ENCODE results near the gene XRCC4.

The XRCC4 gene

GRCh38 chr5:83077662-83078261, 415 bp downstream of the XRCC4 start:
- no peak for TF ChIP-seq SUZ12 (IDR thresholded peaks at IDR 0.05)
- TF ChIP-seq SP1 (IDR thresholded peaks at IDR 0.05): no peak
- TF ChIP-seq ARNT (IDR thresholded peaks at IDR 0.05): no peak
- TF ChIP-seq TARDBP (IDR thresholded peaks at IDR 0.05): no peak
- POLR2A ChIA-PET: interaction anchor here (0.7 to 2.4 kb wide), 13 partner anchors 8 to 394 kb away, joined by 3 to 11 read pairs (median 3); partner anchors contain the start of gene VCAN
- CTCF ChIA-PET: interaction anchor here (0.6 kb wide), 1 partner anchor 14 kb away, joined by 3 read pairs; no protein-coding TSS in a partner anchor
- peak; percentile 15 for DNase-seq (ENCODE audit: extremely low spot score)

DNA sequence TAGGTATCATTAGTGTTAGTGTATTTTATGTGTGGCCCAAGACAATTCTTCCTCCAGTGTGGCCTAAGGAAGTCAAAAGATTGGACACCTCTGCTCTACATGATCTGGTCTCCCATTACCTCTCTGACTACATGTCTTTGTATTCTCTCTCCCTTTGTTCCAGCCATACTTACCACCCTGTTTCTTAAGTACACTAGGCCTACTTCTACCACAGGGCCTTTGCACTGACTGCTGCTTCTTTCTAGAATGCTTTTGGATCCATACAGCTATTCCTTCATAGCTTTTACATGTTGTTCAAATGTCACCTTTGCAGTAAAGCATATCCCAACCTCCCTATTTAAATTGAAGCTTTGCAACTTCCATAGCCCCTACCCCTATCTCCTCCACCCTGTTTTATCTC, 5.4 kb downstream of the XRCC4 start:
- DNase-seq (ENCODE audit: extremely low spot score): no peak
- CTCF ChIA-PET: no interaction called here
- POLR2A ChIA-PET: no interaction called here
- TF ChIP-seq L3MBTL2 (conservative IDR thresholded peaks at IDR 0.05): no peak
- TF ChIP-seq ELF4 (IDR thresholded peaks at IDR 0.05): no peak
- TF ChIP-seq FOXM1 (IDR thresholded peaks at IDR 0.05; ENCODE audit: borderline replicate concordance): no peak
- no peak for TF ChIP-seq FOXA1 (IDR thresholded peaks at IDR 0.05)
- TF ChIP-seq CTBP1 (IDR thresholded peaks at IDR 0.05; ENCODE audit: borderline replicate concordance): no peak
- no peak for TF ChIP-seq BHLHE40 (IDR thresholded peaks at IDR 0.05; ENCODE audit: borderline replicate concordance)
- no peak for TF ChIP-seq SUZ12 (IDR thresholded peaks at IDR 0.05)
- no peak for TF ChIP-seq PKNOX1 (IDR thresholded peaks at IDR 0.05)
- no peak for TF ChIP-seq FOXK2 (IDR thresholded peaks at IDR 0.05)
- TF ChIP-seq NFRKB (IDR thresholded peaks at IDR 0.05): no peak
- TF ChIP-seq SP1 (IDR thresholded peaks at IDR 0.05): no peak
- TF ChIP-seq LEF1 (IDR thresholded peaks at IDR 0.05; ENCODE audit: borderline replicate concordance): no peak
- TF ChIP-seq HDGF (IDR thresholded peaks at IDR 0.05; ENCODE audit: borderline replicate concordance): no peak
- TF ChIP-seq ZNF384 (IDR thresholded peaks at IDR 0.05): no peak

DNA sequence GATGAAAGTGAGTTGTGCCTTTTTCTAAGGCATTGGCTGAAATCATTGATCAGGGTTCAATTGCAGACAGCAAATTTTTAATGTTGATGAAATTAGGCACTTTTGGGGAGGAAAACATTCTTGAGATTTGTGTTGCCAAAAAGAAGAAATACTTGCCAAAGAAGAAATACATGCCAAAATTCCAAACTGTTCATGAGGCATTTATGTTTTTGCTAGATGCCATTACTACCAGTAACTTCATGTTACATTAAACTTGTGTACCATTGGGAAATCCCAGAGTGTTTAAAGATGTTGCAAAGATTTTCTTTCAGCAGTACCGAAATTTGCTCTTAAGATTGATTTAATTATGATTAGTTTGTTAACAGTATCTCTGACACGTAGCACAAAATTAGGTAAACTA, 7.0 kb downstream of the XRCC4 start:
- no peak for TF ChIP-seq LEF1 (IDR thresholded peaks at IDR 0.05; ENCODE audit: borderline replicate concordance)
- TF ChIP-seq SP1 (IDR thresholded peaks at IDR 0.05): no peak
- TF ChIP-seq L3MBTL2 (conservative IDR thresholded peaks at IDR 0.05): no peak
- no peak for TF ChIP-seq FOXK2 (IDR thresholded peaks at IDR 0.05)
- TF ChIP-seq CTBP1 (IDR thresholded peaks at IDR 0.05; ENCODE audit: borderline replicate concordance): no peak
- no peak for TF ChIP-seq SUZ12 (IDR thresholded peaks at IDR 0.05)
- TF ChIP-seq HDGF (IDR thresholded peaks at IDR 0.05; ENCODE audit: borderline replicate concordance): no peak
- TF ChIP-seq BHLHE40 (IDR thresholded peaks at IDR 0.05; ENCODE audit: borderline replicate concordance): no peak
- TF ChIP-seq FOXM1 (IDR thresholded peaks at IDR 0.05; ENCODE audit: borderline replicate concordance): no peak
- no peak for TF ChIP-seq PKNOX1 (IDR thresholded peaks at IDR 0.05)
- TF ChIP-seq ELF4 (IDR thresholded peaks at IDR 0.05): no peak
- TF ChIP-seq ARNT (IDR thresholded peaks at IDR 0.05): no peak
- TF ChIP-seq ZNF384 (IDR thresholded peaks at IDR 0.05): no peak
- no peak for TF ChIP-seq NFRKB (IDR thresholded peaks at IDR 0.05)
- no peak for TF ChIP-seq FOXA1 (IDR thresholded peaks at IDR 0.05)
- TF ChIP-seq TARDBP (IDR thresholded peaks at IDR 0.05): no peak
- POLR2A ChIA-PET: no interaction called here
- DNase-seq (ENCODE audit: extremely low spot score): no peak
- CTCF ChIA-PET: no interaction called here

DNA sequence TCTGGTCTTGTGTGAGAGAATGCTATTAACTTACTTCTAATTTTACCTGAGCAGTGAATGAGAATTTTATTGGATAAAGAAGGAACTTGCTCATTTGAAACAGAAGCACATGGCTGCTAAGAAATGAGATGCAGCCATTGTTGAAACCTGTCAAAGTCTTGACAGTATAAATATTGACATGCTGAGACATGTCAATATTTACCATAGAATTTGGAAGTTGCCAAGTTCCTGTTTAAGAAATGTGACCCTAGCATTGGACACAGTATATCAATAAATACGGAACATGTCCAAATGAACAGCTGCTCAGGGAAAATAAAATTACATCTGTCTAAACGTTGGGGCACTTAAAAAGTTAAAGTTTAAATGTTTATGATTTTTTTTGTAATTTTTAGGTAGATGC, 7.8 kb downstream of the XRCC4 start:
- CTCF ChIA-PET: interaction anchor here (0.6 kb wide), 2 partner anchors 12 to 104 kb away, joined by 3 read pairs; no protein-coding TSS in a partner anchor
- POLR2A ChIA-PET: interaction anchor here (1.1 kb wide), 1 partner anchor 9 kb away, joined by 4 read pairs; no protein-coding TSS in a partner anchor
- TF ChIP-seq PKNOX1 (IDR thresholded peaks at IDR 0.05) (no peak), FOXK2 (IDR thresholded peaks at IDR 0.05) (no peak), ARNT (IDR thresholded peaks at IDR 0.05) (no peak), SP1 (IDR thresholded peaks at IDR 0.05) (no peak), L3MBTL2 (conservative IDR thresholded peaks at IDR 0.05) (no peak), ELF4 (IDR thresholded peaks at IDR 0.05) (no peak)
- no peak for DNase-seq (ENCODE audit: extremely low spot score)

DNA sequence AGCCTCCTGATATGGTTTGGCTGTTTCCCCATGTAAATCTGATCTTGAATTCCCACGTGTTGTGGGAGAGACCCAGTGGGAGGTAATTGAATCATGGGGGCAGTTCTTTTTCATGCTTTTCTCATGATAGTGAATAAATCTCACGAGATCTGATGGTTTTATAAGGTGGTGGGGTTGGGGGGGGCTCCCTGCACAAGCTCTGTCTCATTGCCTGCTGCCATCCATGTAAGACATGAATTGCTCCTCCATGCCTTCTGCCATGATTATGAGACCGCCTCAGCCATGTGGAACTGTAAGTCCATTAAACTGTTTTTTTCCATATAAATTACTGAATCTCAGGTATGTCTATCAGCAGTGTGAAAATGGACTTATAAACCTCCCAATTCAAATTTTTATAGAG, 12.8 kb downstream of the XRCC4 start:
- CTCF ChIA-PET: no interaction called here
- DNase-seq (ENCODE audit: extremely low spot score): no peak
- POLR2A ChIA-PET: interaction anchor here (1.1 kb wide), 1 partner anchor 13 kb away, joined by 3 read pairs; the partner anchor contains the start of genes TMEM167A and XRCC4
- TF ChIP-seq SP1 (IDR thresholded peaks at IDR 0.05): no peak
- TF ChIP-seq NFRKB (IDR thresholded peaks at IDR 0.05): no peak
- TF ChIP-seq ARNT (IDR thresholded peaks at IDR 0.05): no peak
- no peak for TF ChIP-seq FOXK2 (IDR thresholded peaks at IDR 0.05)
- no peak for TF ChIP-seq ZNF384 (IDR thresholded peaks at IDR 0.05)
- no peak for TF ChIP-seq PKNOX1 (IDR thresholded peaks at IDR 0.05)
- TF ChIP-seq BHLHE40 (IDR thresholded peaks at IDR 0.05; ENCODE audit: borderline replicate concordance): no peak

DNA sequence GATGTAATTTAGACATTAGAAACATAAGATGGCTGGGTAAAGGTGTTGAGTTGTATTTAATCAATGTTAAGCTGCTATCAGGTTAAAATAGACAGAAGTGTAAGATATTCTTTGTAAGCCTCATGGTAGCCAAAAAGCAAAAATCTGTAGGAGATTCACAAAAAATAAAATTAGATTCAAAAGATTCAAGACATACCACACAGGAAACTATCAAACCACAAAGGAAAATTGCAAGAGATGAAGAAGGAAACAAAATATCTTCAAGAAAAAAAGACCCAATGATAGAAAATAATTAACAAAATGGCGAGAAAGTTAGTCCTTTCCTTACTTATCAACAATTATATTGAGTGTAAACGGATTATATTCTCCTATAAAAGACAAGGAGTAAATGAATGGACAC, 15.3 kb downstream of the XRCC4 start:
- ChIA-PET POLR2A (no interaction called here), CTCF (no interaction called here)
- TF ChIP-seq FOXA1 (IDR thresholded peaks at IDR 0.05) (no peak), TARDBP (IDR thresholded peaks at IDR 0.05) (no peak), HDGF (IDR thresholded peaks at IDR 0.05; ENCODE audit: borderline replicate concordance) (no peak), CTBP1 (IDR thresholded peaks at IDR 0.05; ENCODE audit: borderline replicate concordance) (no peak), FOXM1 (IDR thresholded peaks at IDR 0.05; ENCODE audit: borderline replicate concordance) (no peak), LEF1 (IDR thresholded peaks at IDR 0.05; ENCODE audit: borderline replicate concordance) (no peak), NFRKB (IDR thresholded peaks at IDR 0.05) (no peak), PKNOX1 (IDR thresholded peaks at IDR 0.05) (no peak)
- DNase-seq (ENCODE audit: extremely low spot score): no peak
